ENCODE data around the gene CA10.

CA10 gene

GRCh38 chr17:51914577-51914976 lies 243.9 kb downstream of the CA10 start:
- no peak for ATAC-seq
- TF ChIP-seq OSR1 (CRISPR knock-in tag; IDR thresholded peaks at IDR 0.05) (no peak), ZNF565 (CRISPR knock-in tag; conservative IDR thresholded peaks at IDR 0.05; ENCODE audit: low read depth) (no peak), ZC3H10 (CRISPR knock-in tag; IDR thresholded peaks at IDR 0.05) (no peak), SNAI2 (CRISPR knock-in tag; IDR thresholded peaks at IDR 0.05) (no peak), POU6F1 (CRISPR knock-in tag; IDR thresholded peaks at IDR 0.05; ENCODE audit: borderline replicate concordance, low read depth) (no peak), TCF4 (CRISPR knock-in tag; IDR thresholded peaks at IDR 0.05; ENCODE audit: borderline replicate concordance) (no peak), GLIS3 (CRISPR knock-in tag; IDR thresholded peaks at IDR 0.05) (no peak), PPARA (CRISPR knock-in tag; IDR thresholded peaks at IDR 0.05; ENCODE audit: borderline replicate concordance) (no peak), TOX (CRISPR knock-in tag; IDR thresholded peaks at IDR 0.05; ENCODE audit: borderline replicate concordance) (no peak), ESRRG (CRISPR knock-in tag; IDR thresholded peaks at IDR 0.05) (no peak), RARB (CRISPR knock-in tag; IDR thresholded peaks at IDR 0.05) (no peak), ZFP3 (CRISPR knock-in tag; IDR thresholded peaks at IDR 0.05) (no peak), ARNTL (CRISPR knock-in tag; IDR thresholded peaks at IDR 0.05; ENCODE audit: borderline replicate concordance, low read depth) (no peak), ZFP30 (CRISPR knock-in tag; IDR thresholded peaks at IDR 0.05) (no peak)
- TF ChIP-seq, protein P1, sequence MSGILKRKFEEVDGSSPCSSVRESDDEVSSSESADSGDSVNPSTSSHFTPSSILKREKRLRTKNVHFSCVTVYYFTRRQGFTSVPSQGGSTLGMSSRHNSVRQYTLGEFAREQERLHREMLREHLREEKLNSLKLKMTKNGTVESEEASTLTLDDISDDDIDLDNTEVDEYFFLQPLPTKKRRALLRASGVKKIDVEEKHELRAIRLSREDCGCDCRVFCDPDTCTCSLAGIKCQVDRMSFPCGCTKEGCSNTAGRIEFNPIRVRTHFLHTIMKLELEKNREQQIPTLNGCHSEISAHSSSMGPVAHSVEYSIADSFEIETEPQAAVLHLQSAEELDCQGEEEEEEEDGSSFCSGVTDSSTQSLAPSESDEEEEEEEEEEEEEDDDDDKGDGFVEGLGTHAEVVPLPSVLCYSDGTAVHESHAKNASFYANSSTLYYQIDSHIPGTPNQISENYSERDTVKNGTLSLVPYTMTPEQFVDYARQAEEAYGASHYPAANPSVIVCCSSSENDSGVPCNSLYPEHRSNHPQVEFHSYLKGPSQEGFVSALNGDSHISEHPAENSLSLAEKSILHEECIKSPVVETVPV (CRISPR knock-in tag; IDR thresholded peaks at IDR 0.05), result no peak
- TF ChIP-seq, protein P2, sequence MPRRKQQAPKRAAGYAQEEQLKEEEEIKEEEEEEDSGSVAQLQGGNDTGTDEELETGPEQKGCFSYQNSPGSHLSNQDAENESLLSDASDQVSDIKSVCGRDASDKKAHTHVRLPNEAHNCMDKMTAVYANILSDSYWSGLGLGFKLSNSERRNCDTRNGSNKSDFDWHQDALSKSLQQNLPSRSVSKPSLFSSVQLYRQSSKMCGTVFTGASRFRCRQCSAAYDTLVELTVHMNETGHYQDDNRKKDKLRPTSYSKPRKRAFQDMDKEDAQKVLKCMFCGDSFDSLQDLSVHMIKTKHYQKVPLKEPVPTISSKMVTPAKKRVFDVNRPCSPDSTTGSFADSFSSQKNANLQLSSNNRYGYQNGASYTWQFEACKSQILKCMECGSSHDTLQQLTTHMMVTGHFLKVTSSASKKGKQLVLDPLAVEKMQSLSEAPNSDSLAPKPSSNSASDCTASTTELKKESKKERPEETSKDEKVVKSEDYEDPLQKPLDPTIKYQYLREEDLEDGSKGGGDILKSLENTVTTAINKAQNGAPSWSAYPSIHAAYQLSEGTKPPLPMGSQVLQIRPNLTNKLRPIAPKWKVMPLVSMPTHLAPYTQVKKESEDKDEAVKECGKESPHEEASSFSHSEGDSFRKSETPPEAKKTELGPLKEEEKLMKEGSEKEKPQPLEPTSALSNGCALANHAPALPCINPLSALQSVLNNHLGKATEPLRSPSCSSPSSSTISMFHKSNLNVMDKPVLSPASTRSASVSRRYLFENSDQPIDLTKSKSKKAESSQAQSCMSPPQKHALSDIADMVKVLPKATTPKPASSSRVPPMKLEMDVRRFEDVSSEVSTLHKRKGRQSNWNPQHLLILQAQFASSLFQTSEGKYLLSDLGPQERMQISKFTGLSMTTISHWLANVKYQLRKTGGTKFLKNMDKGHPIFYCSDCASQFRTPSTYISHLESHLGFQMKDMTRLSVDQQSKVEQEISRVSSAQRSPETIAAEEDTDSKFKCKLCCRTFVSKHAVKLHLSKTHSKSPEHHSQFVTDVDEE (CRISPR knock-in tag; IDR thresholded peaks at IDR 0.05), result no peak

- no peak for TF ChIP-seq BACH2 (CRISPR knock-in tag; IDR thresholded peaks at IDR 0.05; ENCODE audit: borderline replicate concordance)
- no peak for ATAC-seq
Measured at GRCh38 chr17:51913491-51914205, 244.9 kb downstream of the CA10 start.

DNA sequence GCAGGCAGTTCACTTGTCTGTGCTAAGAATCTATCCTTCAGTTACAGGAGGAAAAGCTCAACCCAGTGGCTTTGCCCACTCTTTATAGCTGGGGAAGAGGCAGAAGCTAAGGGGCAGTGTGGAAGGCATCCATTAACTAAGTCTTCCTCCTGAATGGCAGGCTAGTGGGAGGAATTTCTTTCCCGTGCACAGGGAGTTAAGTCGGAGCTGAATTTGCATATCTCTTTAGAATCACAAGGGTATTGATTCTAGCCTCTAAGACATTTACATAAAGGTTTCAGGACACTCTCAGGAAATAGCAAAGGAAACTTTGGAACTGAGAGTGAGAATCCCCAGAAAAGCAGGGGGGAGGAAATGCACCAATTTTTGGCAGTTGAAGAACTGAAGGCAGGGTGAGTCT lies 245.6 kb downstream of the CA10 start:
- ATAC-seq, result no peak
- TF ChIP-seq ISL1 (CRISPR knock-in tag; IDR thresholded peaks at IDR 0.05) (no peak), CSDC2 (CRISPR knock-in tag; IDR thresholded peaks at IDR 0.05) (no peak), ZFP3 (CRISPR knock-in tag; IDR thresholded peaks at IDR 0.05) (no peak), SNAI2 (CRISPR knock-in tag; IDR thresholded peaks at IDR 0.05) (no peak), PPARA (CRISPR knock-in tag; IDR thresholded peaks at IDR 0.05; ENCODE audit: borderline replicate concordance) (no peak), CREB5 (CRISPR knock-in tag; IDR thresholded peaks at IDR 0.05; ENCODE audit: low read depth) (no peak), ZNF70 (CRISPR knock-in tag; IDR thresholded peaks at IDR 0.05) (no peak), ZNF8 (CRISPR knock-in tag; IDR thresholded peaks at IDR 0.05) (no peak), OSR1 (CRISPR knock-in tag; IDR thresholded peaks at IDR 0.05) (no peak), ARNTL (CRISPR knock-in tag; IDR thresholded peaks at IDR 0.05; ENCODE audit: borderline replicate concordance, low read depth) (no peak), RARB (CRISPR knock-in tag; IDR thresholded peaks at IDR 0.05) (no peak), POU6F1 (CRISPR knock-in tag; IDR thresholded peaks at IDR 0.05; ENCODE audit: borderline replicate concordance, low read depth) (no peak), TOX (CRISPR knock-in tag; IDR thresholded peaks at IDR 0.05; ENCODE audit: borderline replicate concordance) (no peak)
- TF ChIP-seq, protein P2 (CRISPR knock-in tag; IDR thresholded peaks at IDR 0.05), result no peak
- TF ChIP-seq, protein P1 (CRISPR knock-in tag; IDR thresholded peaks at IDR 0.05), result no peak
